ENCODE data around the gene TNFSF10. TPM values are rescaled to one million over a fixed set of nuclear protein-coding genes. Genes with fewer than 3 reads are reported as not detected.

Gene TNFSF10
- total RNA-seq, 1 donor from 2014 or later = 169 TPM

- DNase-seq = no peak
Measured at GRCh38 chr3:172543884-172544283, 20.7 kb upstream of the TNFSF10 start.

DNA sequence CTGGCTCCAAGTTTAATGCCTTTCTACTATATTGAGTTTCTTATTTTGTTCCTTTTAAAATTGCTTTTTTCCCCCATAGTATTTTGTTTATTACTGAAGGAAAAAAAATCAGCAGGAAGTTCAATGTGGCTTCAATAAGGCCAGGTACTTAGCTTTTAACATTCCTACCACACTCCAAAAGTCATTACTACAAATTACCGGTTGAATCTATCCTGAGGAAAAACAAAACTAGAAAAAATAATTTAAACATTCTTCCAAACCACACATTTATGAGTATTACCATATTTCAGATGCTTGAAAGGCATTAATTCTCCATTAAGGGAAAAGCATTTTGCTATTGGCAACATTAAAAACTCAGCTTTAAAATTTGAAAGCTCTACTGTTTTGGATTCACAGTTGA lies 20.2 kb upstream of the TNFSF10 start:
- no peak for DNase-seq

- no peak for DNase-seq
Measured at GRCh38 chr3:172542999-172543398, 19.8 kb upstream of the TNFSF10 start.

DNA sequence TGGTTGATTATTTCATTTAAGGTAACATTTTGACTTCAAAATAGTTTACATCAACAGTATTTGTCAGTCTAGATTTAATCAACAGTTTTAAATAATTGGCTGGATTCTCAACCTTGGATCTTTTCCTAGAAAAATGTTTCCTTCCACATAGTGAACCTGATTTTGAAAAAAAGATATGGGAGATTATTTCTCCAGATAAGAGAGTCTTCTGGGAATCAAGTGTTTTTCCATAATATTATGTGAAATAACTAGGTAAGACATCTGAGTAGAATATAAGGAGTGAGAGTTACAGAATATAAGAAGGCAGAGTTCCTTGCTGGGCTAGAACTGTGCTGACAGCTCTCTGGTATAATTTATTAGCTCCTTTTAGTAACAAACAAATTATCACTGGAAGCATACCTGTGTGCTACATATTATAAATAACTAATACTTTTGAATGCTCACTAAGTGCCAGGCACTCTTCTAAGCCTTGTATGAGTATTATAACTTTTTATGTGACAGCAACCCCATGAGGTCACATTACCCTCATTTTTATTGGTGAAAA lies 18.8 kb upstream of the TNFSF10 start:
- no peak for DNase-seq

DNA sequence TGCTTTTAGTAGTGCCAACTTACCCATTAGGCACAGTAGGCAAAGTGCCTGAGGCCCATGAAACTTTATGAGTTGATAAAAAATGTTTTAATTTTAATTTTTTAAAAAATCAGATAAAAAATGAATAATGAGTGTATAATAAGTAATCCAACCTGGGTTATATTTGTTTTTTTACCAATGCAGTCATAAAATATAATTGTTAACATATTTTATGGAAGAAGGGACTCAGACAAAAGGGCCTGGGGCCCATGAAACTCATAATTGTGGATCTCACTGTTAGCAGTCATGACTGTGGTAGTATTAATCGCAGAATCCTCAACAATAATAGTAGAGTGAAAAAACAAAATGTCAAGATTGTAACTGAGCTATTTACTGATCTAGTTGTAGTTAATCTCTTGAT lies 16.8 kb upstream of the TNFSF10 start:
- no peak for DNase-seq

- no peak for DNase-seq
Measured at GRCh38 chr3:172539273-172539672, 16.0 kb upstream of the TNFSF10 start.

- DNase-seq = peak; percentile 56
Measured at GRCh38 chr3:172538368-172539151, 15.3 kb upstream of the TNFSF10 start.

GRCh38 chr3:172537507-172538158 lies 14.4 kb upstream of the TNFSF10 start:
- no peak for DNase-seq

DNA sequence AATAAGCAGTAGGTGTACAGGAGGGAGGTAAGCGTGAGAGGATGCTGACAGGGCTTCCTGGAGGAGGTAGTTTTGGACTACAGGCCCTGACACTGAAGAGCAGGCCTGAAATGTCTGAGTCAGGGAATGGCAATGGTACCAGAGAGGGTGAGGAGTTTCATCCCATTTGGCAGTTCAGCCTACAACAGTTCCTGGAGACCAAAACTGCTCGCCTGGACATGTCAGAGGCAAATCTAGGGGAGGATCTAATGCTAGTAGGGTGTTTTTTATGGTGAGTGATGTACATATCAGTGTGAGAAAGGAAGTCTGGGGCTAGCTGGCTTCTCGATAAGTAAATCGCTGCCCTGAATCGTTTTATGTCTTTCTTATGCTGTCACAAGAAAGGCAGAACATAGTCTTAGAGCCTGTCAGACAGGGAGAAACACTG lies 13.8 kb upstream of the TNFSF10 start:
- DNase-seq = no peak

- DNase-seq = no peak
Measured at GRCh38 chr3:172536505-172536904, 13.3 kb upstream of the TNFSF10 start.

DNA sequence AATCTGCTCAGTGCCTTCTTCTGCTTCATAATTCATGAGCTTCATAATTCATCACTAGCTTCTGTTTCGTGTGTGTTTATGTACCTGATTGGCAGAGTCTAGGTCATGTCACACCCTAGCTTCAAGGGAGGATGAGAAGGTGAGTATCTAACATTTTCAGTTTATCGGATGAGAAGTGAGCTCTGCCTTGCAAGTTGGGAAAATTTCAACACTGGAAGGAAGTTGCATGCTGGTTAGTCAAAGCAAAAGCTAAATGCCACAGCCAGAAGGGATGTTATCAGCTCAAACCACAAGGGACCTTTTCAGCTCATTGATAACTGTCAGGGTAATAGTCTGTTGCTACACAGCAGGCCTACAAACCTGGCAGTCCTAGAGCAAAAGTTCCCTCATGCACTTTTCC lies 7.3 kb upstream of the TNFSF10 start:
- DNase-seq = no peak

GRCh38 chr3:172530101-172530561 lies 6.9 kb upstream of the TNFSF10 start:
- DNase-seq = no peak

- DNase-seq = no peak
Measured at GRCh38 chr3:172528677-172529076, 5.4 kb upstream of the TNFSF10 start.

GRCh38 chr3:172527306-172527705 lies 4.1 kb upstream of the TNFSF10 start:
- no peak for DNase-seq

GRCh38 chr3:172525116-172525613 lies 1.9 kb upstream of the TNFSF10 start:
- no peak for DNase-seq

DNA sequence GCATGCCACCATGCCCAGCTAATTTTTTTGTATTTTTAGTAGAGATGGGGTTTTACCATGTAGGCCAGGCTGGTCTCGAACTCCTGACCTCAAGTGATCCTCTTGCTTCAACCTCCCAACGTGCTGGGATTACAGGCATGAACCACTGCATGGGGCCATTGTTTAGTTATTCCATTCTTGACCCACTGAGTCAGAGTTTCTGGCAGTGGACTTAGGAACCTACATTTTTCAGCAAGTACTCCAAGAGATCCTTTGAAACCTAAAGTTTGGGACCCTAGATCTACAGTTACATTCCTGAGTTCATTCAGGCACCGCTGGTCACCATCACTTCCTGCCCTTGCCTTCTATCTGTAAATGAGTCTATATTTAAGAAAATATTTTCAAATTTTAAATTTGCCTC lies 1.4 kb upstream of the TNFSF10 start:
- DNase-seq = no peak

DNA sequence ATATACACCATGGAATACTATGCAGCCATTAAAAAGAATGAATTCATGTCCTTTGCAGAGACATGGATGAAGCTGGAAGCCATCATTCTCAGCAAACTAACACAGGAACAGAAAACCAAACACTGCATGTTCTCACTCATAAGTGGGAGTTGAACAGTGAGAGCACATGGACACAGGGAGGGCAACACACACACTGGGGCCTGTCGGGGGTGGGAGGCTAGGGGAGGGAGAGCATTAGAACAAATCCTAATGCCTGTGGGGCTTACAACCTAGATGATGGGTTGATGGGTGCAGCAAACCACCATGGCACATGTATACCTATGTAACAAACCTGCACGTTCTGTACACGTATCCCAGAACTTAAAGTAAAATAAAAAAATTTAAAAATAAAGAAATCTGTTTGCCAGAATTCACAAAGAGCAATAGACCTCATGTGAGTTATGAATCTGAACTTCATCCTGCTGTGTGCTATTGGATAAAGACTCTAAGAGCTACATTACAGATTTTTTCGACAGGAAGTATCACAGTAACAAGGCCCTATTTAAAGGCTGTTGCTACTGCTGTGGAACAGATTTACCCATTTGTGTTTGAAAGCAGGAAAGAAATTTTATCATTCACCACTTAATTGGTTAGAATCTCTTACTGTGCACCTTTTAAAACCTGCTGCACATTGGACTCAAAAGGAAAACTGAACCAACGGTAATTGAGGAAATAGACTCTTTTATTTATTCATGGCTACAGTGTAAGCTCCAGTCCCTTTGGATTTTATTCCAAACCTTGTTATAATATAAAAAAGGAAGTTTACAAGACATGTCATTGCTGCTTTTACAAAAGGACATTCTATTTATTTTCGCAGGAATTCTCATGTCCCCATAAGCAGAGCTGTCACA lies 1.1 kb downstream of the TNFSF10 start:
- DNase-seq = peak; percentile 32

DNA sequence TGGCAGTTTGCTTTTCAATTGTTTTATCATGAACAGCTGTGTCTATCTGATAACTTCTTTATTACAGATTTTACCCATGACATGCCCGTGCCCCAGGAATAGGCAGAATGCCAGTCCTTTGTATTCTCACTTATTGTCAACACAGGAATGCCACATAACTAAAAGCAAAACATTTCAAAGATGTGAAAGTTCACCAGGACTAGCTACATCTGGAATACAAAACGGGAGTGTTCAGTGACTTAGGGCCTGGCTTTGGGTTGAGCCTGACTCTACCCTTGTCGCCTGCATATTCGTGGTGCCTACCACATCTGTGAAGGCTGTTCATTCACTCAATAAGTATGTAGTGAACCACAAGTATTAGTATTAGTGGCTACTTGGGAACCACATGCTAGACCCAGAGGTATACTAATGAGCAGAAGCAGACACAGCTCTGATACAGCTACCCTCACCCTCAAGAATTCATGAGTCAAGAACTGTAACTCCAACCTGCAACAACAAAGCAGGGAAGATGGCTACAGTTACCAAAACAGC lies 2.9 kb downstream of the TNFSF10 start:
- peak; percentile 92 for DNase-seq

- DNase-seq = no peak
Measured at GRCh38 chr3:172519740-172520139, 3.5 kb downstream of the TNFSF10 start.

DNA sequence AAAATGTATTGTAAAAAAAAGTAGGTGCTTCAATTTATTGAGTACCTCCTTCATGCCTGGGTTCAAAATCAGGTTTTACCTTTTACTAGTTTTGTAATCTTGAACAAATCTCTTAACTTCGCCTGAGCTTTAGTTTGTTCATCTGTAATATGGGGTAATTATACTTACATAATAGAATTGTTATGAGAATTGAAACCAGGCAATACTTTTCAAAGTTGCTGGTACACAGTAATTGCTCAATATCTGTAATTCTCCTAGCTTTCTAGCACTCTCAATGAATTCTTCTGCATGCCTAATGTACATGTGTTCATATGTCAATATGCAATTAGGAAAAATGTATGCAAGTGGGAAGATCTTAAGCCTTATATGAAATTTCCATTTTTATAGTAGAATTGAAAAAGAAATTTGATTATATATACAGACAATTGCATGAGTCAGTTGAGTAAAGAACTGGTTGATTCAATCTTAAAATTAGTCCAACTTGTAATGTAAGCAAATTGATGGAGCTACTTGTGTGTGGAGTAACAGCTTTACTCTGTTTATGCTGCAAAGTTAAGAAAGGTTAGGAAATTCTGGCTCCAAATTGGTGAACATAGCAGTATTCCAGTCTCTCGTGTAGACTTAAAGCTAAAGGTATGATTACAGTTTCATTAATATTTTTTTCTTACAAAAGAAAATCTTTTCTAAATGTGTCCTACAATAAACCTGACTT lies 4.1 kb downstream of the TNFSF10 start:
- no peak for DNase-seq

DNA sequence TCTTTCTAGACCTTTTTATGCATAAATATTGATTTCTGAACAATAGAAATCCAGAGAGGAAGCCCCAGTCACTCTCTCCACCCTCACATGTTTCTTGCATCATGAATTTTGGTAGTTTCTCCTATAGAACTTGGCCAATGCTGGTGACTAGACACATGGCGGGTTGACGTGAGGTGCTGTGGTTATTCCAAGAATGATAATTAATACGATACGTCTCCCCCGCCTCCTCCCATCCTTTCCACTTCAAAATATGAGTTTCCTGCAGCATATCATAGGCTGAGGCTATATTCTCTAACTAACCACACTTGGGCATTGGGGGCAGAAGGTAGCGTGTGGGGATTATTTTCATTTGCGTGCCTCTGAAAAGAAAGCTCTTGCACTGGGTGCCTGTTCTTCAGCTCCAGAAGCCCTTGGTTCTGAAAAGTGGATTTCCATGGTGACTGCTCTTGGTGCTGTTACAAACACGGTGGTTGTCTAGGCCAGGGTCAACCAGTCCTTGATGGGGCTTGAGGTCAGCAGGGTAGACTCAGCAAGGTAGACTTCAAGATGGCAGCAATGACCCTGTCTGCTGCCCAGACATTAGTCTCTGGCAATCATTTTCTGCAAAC lies 5.3 kb downstream of the TNFSF10 start:
- DNase-seq = no peak

Measured in dermis blood vessel endothelial cell (primary cell).